H1 (cell line): Measurements from ENCODE around the gene OS9. TPM values are rescaled to one million over a fixed set of nuclear protein-coding genes. Genes with fewer than 3 reads are reported as not detected.
"Not testable (repeated sequence)": the region's sequence is repeated elsewhere in the genome, so short reads cannot be mapped to it uniquely, and the experiment has no call there.

Experiments used
- CTCF ChIA-PET: fragments of 300-600 bp; sonication (Branson Sonifier 250); formaldehyde crosslinking; loops from one replicate; lab custom pipeline; 2021; ENCODE audit not compliant: partially characterized antibody; lab: Charles Lee
- POLR2A ChIA-PET: fragments of 300-600 bp; sonication (Branson Sonifier 250); formaldehyde crosslinking; loops from one replicate; lab custom pipeline; 2021; ENCODE audit warnings: inconsistent platforms; ENCODE audit not compliant: partially characterized antibody; lab: Charles Lee
- DNase-seq, 2 experiments: peaks; one replicate each; pipeline versions ENCODE4 v3.0.0 to v3.0.0-alpha.2; 2010 to 2022; ENCODE audit warnings: low spot score in 2 of 2, low read depth in 1 of 2, mixed read lengths in 1 of 2
- FAIRE-seq: peaks from 2 replicates; lab custom pipeline; 2011; peaks lifted over from hg19 to GRCh38; lab: Jason Lieb, UNC
- H2AFZ ChIP-seq: 2 replicates; pipeline ENCODE4 v1.8.1; 2012; ENCODE audit warnings: low read length, inconsistent platforms
- H2AK5ac ChIP-seq: 2 replicates; pipeline ENCODE4 v1.6.1; 2013; ENCODE audit warnings: low read depth, low read length
- H2BK120ac ChIP-seq: replicated peaks from 2 replicates; pipeline ENCODE3; 2013; ENCODE audit warnings: low read depth, low read length, inconsistent platforms
- H2BK12ac ChIP-seq: 2 replicates; pipeline ENCODE4 v1.6.1; 2013; ENCODE audit warnings: low read depth, low read length
- H2BK15ac ChIP-seq: 2 replicates; pipeline ENCODE4 v1.6.1; 2013; ENCODE audit warnings: low read length
- H2BK20ac ChIP-seq: 2 replicates; pipeline ENCODE4 v1.6.1; 2013; ENCODE audit warnings: low read length
- H2BK5ac ChIP-seq: 2 replicates; pipeline ENCODE4 v1.6.1; 2013; ENCODE audit warnings: low read depth, low read length
- H3K14ac ChIP-seq: 2 replicates; pipeline ENCODE4 v1.6.1; 2013; ENCODE audit warnings: inconsistent platforms; ENCODE audit not compliant: insufficient read length
- H3K18ac ChIP-seq: 2 replicates; pipeline ENCODE4 v1.6.1; 2013; ENCODE audit warnings: low read length; ENCODE audit errors: extremely low read depth
- H3K23ac ChIP-seq: 2 replicates; pipeline ENCODE4 v1.6.1; 2013; ENCODE audit warnings: inconsistent platforms; ENCODE audit not compliant: insufficient read length
- H3K23me2 ChIP-seq: 2 replicates; pipeline ENCODE4 v1.6.1; 2013; ENCODE audit warnings: low read depth, low read length
- H3K27ac ChIP-seq: 2 replicates; pipeline ENCODE4 v1.6.1; 2011; ENCODE audit warnings: low read depth, low read length, inconsistent platforms
- H3K27me3 ChIP-seq, 4 experiments: replicated peaks in 1 of 4; 1 replicate in 1 of 4; 2 replicates in 3 of 4; pipeline versions ENCODE4 v1.6.1 to v1.8.1; 2011 to 2013; ENCODE audit warnings: low read length in 3 of 4, mild to moderate bottlenecking in 3 of 4, inconsistent platforms in 2 of 4, mixed read lengths in 2 of 4, moderate library complexity in 1 of 4; ENCODE audit not compliant: control insufficient read depth in 3 of 4, insufficient read depth in 3 of 4; ENCODE audit errors: extremely low read depth in 1 of 4
- H3K36me3 ChIP-seq, 4 experiments: 2 replicates each; pipeline versions ENCODE4 v1.6.1 to v1.8.1; 2011 to 2013; ENCODE audit warnings: mild to moderate bottlenecking in 4 of 4, low read length in 3 of 4, moderate library complexity in 2 of 4, control low read depth in 1 of 4, inconsistent platforms in 1 of 4; ENCODE audit not compliant: insufficient read depth in 4 of 4, control insufficient read depth in 2 of 4
- H3K4ac ChIP-seq: replicated peaks from 2 replicates; pipeline ENCODE3; 2013; ENCODE audit warnings: low read length, low read depth, mixed read lengths, inconsistent platforms; ENCODE audit not compliant: insufficient read length
- H3K4me1 ChIP-seq, 4 experiments: replicated peaks in 1 of 4; 1 replicate in 1 of 4; 2 replicates in 3 of 4; pipeline versions ENCODE4 v1.6.1 to v1.8.1; 2011 to 2013; ENCODE audit warnings: low read length in 3 of 4, inconsistent platforms in 2 of 4, mixed read lengths in 1 of 4; ENCODE audit not compliant: insufficient read depth in 4 of 4, control insufficient read depth in 3 of 4
- H3K4me2 ChIP-seq, 2 experiments: 2 replicates each; pipeline versions ENCODE4 v1.6.1 to v1.8.1; 2011 to 2013; ENCODE audit warnings: low read depth in 2 of 2, low read length in 2 of 2, control low read depth in 1 of 2, inconsistent platforms in 1 of 2, mild to moderate bottlenecking in 1 of 2; ENCODE audit not compliant: insufficient read depth in 1 of 2
- H3K4me3 ChIP-seq, 4 experiments: fragments of 200-600, 300-600 bp in 1 of 4; sonication (generic), shearing (Covaris generic), sonication (Bioruptor Twin) in 1 of 4; 2 replicates each; pipeline versions ENCODE4 v1.5.1 to v1.8.1; 2011 to 2016; ENCODE audit warnings: low read length in 4 of 4, low read depth in 3 of 4, control low read depth in 2 of 4, inconsistent platforms in 2 of 4, mild to moderate bottlenecking in 2 of 4, mixed read lengths in 1 of 4, moderate library complexity in 1 of 4; ENCODE audit not compliant: insufficient read depth in 2 of 4; ENCODE audit errors: extremely low read depth in 1 of 4
- H3K56ac ChIP-seq: replicated peaks from 2 replicates; pipeline ENCODE3; 2013; ENCODE audit warnings: low read depth, mild to moderate bottlenecking, mixed read lengths, low read length, inconsistent platforms; ENCODE audit not compliant: insufficient read length
- H3K79me1 ChIP-seq: 2 replicates; pipeline ENCODE4 v1.6.1; 2013; ENCODE audit warnings: low read depth, low read length, control low read depth
- H3K79me2 ChIP-seq, 2 experiments: 2 replicates each; pipeline versions ENCODE4 v1.6.1 to v1.8.1; 2012 to 2013; ENCODE audit warnings: low read length in 2 of 2, mild to moderate bottlenecking in 2 of 2, inconsistent platforms in 1 of 2; ENCODE audit not compliant: insufficient read depth in 2 of 2, control insufficient read depth in 1 of 2
- H3K9ac ChIP-seq, 4 experiments: replicated peaks in 1 of 4; 1 replicate in 1 of 4; 2 replicates in 3 of 4; pipeline versions ENCODE4 v1.6.1 to v1.8.1; 2011 to 2013; ENCODE audit warnings: low read depth in 3 of 4, low read length in 3 of 4, control low read depth in 2 of 4, mild to moderate bottlenecking in 2 of 4, moderate library complexity in 2 of 4, inconsistent platforms in 1 of 4; ENCODE audit errors: extremely low read depth in 1 of 4
- H3K9me3 ChIP-seq, 2 experiments: 2 replicates each; pipeline versions ENCODE4 v1.6.1 to v1.8.1; 2012 to 2013; ENCODE audit warnings: mild to moderate bottlenecking in 2 of 2, moderate library complexity in 2 of 2, control low read depth in 1 of 2, inconsistent platforms in 1 of 2, low read depth in 1 of 2, low read length in 1 of 2, mixed read lengths in 1 of 2; ENCODE audit not compliant: insufficient read depth in 2 of 2
- H4K20me1 ChIP-seq, 2 experiments: replicated peaks in 1 of 2; 2 replicates each; pipeline versions ENCODE3 to v1.8.1; 2011 to 2013; ENCODE audit warnings: inconsistent platforms in 2 of 2, low read length in 2 of 2, mild to moderate bottlenecking in 1 of 2; ENCODE audit not compliant: insufficient read depth in 2 of 2, control insufficient read depth in 1 of 2
- H4K5ac ChIP-seq: 2 replicates; pipeline ENCODE4 v1.6.1; 2013; ENCODE audit warnings: low read length, low read depth, mixed read lengths, inconsistent platforms; ENCODE audit not compliant: insufficient read length
- H4K8ac ChIP-seq: 2 replicates; pipeline ENCODE4 v1.8.0; 2013; ENCODE audit warnings: mild to moderate bottlenecking, moderate library complexity, low read length, inconsistent platforms; ENCODE audit not compliant: insufficient read depth; ENCODE audit errors: extremely low read depth
- H4K91ac ChIP-seq: replicated peaks from 2 replicates; pipeline ENCODE3; 2013; ENCODE audit warnings: low read length, mixed read lengths, inconsistent platforms; ENCODE audit not compliant: insufficient read length
- WGBS, 2 experiments: shearing (Covaris generic) in 1 of 2; methylation state at CpG; one replicate each; pipeline versions ENCODE4 v1.1.6 to v1.1.7; 2013 to 2015; ENCODE audit warnings: low lambda C conversion rate in 2 of 2, mixed read lengths in 2 of 2, inconsistent platforms in 1 of 2, low coverage in 1 of 2, missing lambda C conversion rate in 1 of 2; ENCODE audit not compliant: insufficient replicate concordance in 2 of 2, insufficient coverage in 1 of 2, insufficient read length in 1 of 2; ENCODE audit errors: extremely low coverage in 1 of 2, missing lambda C conversion rate in 1 of 2; 5-methylcytosine and 5-hydroxymethylcytosine counted together
- polyA plus RNA-seq, 7 experiments: library from polyadenylated mRNA; depleted of rRNA in 3 of 7; stranded (reverse) in 5 of 7; unstranded in 2 of 7; fragments of >200 nt in 5 of 7; fragments of 200-250 nt in 2 of 7; gene quantifications; 1 replicate in 5 of 7; 2 replicates in 1 of 7; 4 replicates in 1 of 7; pipeline versions ENCODE4 v1.2.1 to v1.2.3, GENCODE V29; 2011 to 2013; ENCODE audit warnings: missing spikeins in 2 of 7, mixed read lengths in 2 of 7
- total RNA-seq: library from RNA; stranded (reverse); fragmentation: NEBNext Ultra II Directional; extraction: Animal tissue kit (Norgen Biotek cat#: 25700); gene quantifications from 2 replicates; pipeline ENCODE4 v1.2.1, GENCODE V29; 2021

Gene OS9
- total and polyA plus RNA-seq, 2 of the 8 experiments (the other 6 are each of a cell fraction or from before 2014, with no cell fraction given) = 71.0 to 108 TPM

DNA sequence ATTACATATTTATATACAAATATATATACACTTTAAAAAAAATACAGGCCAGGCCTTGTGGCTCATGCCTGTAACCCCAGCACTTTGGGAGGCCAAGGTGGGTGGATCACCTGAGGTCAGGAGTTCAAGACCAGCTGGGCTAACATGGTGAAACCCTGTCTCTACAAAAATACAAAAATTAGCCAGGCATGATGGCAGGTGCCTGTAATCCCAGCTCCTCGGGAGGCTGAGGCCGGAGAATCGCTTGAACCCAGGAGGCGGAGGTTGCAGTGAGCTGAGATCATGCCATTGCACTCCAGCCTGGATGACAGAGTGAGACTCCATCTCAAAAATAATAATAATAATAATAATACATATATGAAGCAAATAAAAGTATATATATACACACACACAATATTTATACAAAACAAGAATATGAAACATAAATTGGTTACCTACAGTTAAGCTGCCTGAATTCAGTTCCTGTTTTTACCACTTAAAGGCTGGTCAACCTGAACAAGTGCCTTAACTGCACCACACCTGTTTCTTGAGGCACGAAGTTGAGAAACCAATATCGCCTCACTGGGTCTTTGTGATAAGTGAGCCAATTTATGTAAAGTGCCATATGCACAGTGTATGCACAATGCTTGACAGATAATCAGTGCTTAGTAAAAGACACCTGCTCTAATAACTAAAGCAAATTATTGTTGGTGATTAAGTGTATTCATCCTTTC, 21.3 kb downstream of the OS9 start:
- H3K36me3 ChIP-seq = peaks cover 0 to 22% (median 5%) of the 10 kb centered on the region in 4 experiments; a peak in 4 of 8 replicates
- DNase-seq = peak in 1 of 2 experiments; percentile 7
- H3K4me3 ChIP-seq, H3K4ac ChIP-seq, H3K56ac ChIP-seq, H2BK20ac ChIP-seq, H3K27me3 ChIP-seq, H2BK5ac ChIP-seq, H3K23me2 ChIP-seq, H3K79me2 ChIP-seq, H3K4me2 ChIP-seq, H3K27ac ChIP-seq, H2BK15ac ChIP-seq, H3K23ac ChIP-seq, H4K20me1 ChIP-seq, H2BK120ac ChIP-seq, H2AK5ac ChIP-seq, FAIRE-seq, H2AFZ ChIP-seq, H3K18ac ChIP-seq, H3K79me1 ChIP-seq, H4K8ac ChIP-seq, H2BK12ac ChIP-seq, H3K9me3 ChIP-seq, H4K5ac ChIP-seq, H3K4me1 ChIP-seq, H3K9ac ChIP-seq, H4K91ac ChIP-seq, H3K14ac ChIP-seq: not testable (repeated sequence)
- CTCF ChIA-PET = interaction anchor here (0.6 to 1.7 kb wide), 4 partner anchors 11 to 131 kb away, joined by 3 to 8 read pairs (median 3); no protein-coding TSS in a partner anchor
- 96% methylated on average over 6 of the region's 6 CpGs; no CpG with 5 or more reads in 1 of the 2 experiments for WGBS, 2 experiments
- POLR2A ChIA-PET = interaction anchor here (1.1 kb wide), 1 partner anchor 22 kb away, joined by 3 read pairs; no protein-coding TSS in a partner anchor
